ENCODE measurements around the gene NBPF20. TPM values are rescaled to one million over a fixed set of nuclear protein-coding genes. Genes with fewer than 3 reads are reported as not detected.
"Not testable (repeated sequence)": the region's sequence is repeated elsewhere in the genome, so short reads cannot be mapped to it uniquely, and the experiment has no call there.

The NBPF20 gene
- polyA plus RNA-seq (ENCODE audit: insufficient read length in 4 of 4), result 1 to 10 TPM; 1.2 to 2.8 (median 1.7) TPM

GRCh38 chr1:145425436-145426029 lies at the start of gene NBPF20:
Gene NBPF20 (minus strand): TSS chr1:145425603. CDS start chr1:145405272, 20,331 bp downstream.
- peak; percentile 50 to 65 (median 56) for DNase-seq (ENCODE audit: low read depth in 4 of 4, low spot score in 3 of 4)

- DNase-seq (ENCODE audit: low read depth in 4 of 4, low spot score in 3 of 4), result not testable (repeated sequence)
Observed at GRCh38 chr1:145474837-145475368, 49.5 kb upstream of the NBPF20 start.

- DNase-seq (ENCODE audit: low read depth in 4 of 4, low spot score in 3 of 4), result not testable (repeated sequence)
Observed at GRCh38 chr1:145472731-145473130, 47.3 kb upstream of the NBPF20 start.

- DNase-seq (ENCODE audit: low read depth in 4 of 4, low spot score in 3 of 4), result not testable (repeated sequence)
Observed at GRCh38 chr1:145471365-145471764, 46.0 kb upstream of the NBPF20 start.

GRCh38 chr1:145465405-145466144 lies 40.2 kb upstream of the NBPF20 start:
- DNase-seq (ENCODE audit: low read depth in 4 of 4, low spot score in 3 of 4), result peak in 3 of 4 donors; percentile 21 to 48 (median 45)

- not testable (repeated sequence) for DNase-seq (ENCODE audit: low read depth in 4 of 4, low spot score in 3 of 4)
Observed at GRCh38 chr1:145464708-145465336, 39.4 kb upstream of the NBPF20 start.

GRCh38 chr1:145464017-145464416 lies 38.6 kb upstream of the NBPF20 start:
- DNase-seq (ENCODE audit: low read depth in 4 of 4, low spot score in 3 of 4), result not testable (repeated sequence)

GRCh38 chr1:145460684-145461083 lies 35.3 kb upstream of the NBPF20 start:
- DNase-seq (ENCODE audit: low read depth in 4 of 4, low spot score in 3 of 4), result not testable (repeated sequence)

- DNase-seq (ENCODE audit: low read depth in 4 of 4, low spot score in 3 of 4), result not testable (repeated sequence)
Observed at GRCh38 chr1:145460048-145460447, 34.6 kb upstream of the NBPF20 start.

- not testable (repeated sequence) for DNase-seq (ENCODE audit: low read depth in 4 of 4, low spot score in 3 of 4)
Observed at GRCh38 chr1:145459591-145459990, 34.2 kb upstream of the NBPF20 start.

GRCh38 chr1:145459063-145459462 lies 33.7 kb upstream of the NBPF20 start:
- DNase-seq (ENCODE audit: low read depth in 4 of 4, low spot score in 3 of 4), result not testable (repeated sequence)

- not testable (repeated sequence) for DNase-seq (ENCODE audit: low read depth in 4 of 4, low spot score in 3 of 4)
Observed at GRCh38 chr1:145454824-145455177, 29.4 kb upstream of the NBPF20 start.

GRCh38 chr1:145453873-145454823 lies 28.7 kb upstream of the NBPF20 start:
- DNase-seq (ENCODE audit: low read depth in 4 of 4, low spot score in 3 of 4), result not testable (repeated sequence)

- DNase-seq (ENCODE audit: low read depth in 4 of 4, low spot score in 3 of 4), result not testable (repeated sequence)
Observed at GRCh38 chr1:145452506-145452905, 27.1 kb upstream of the NBPF20 start.

- not testable (repeated sequence) for DNase-seq (ENCODE audit: low read depth in 4 of 4, low spot score in 3 of 4)
Observed at GRCh38 chr1:145451914-145452313, 26.5 kb upstream of the NBPF20 start.

GRCh38 chr1:145445219-145445618 lies 19.8 kb upstream of the NBPF20 start:
- not testable (repeated sequence) for DNase-seq (ENCODE audit: low read depth in 4 of 4, low spot score in 3 of 4)

GRCh38 chr1:145442340-145442739 lies 16.9 kb upstream of the NBPF20 start:
- not testable (repeated sequence) for DNase-seq (ENCODE audit: low read depth in 4 of 4, low spot score in 3 of 4)

- not testable (repeated sequence) for DNase-seq (ENCODE audit: low read depth in 4 of 4, low spot score in 3 of 4)
Observed at GRCh38 chr1:145431363-145432256, 6.2 kb upstream of the NBPF20 start.

- not testable (repeated sequence) for DNase-seq (ENCODE audit: low read depth in 4 of 4, low spot score in 3 of 4)
Observed at GRCh38 chr1:145430830-145431229, 5.4 kb upstream of the NBPF20 start.

Data from left renal pelvis (tissue), 4 donors.